Breast epithelium (tissue), 3 donors: ENCODE results near the gene NFXL1.

Source experiments
- CTCF ChIP-seq, 3 donors: fragments of 450-650 bp; IDR thresholded peaks; one replicate each; pipeline ENCODE4 v1.5.1; 2016 to 2017; ENCODE audit warnings: antibody characterized with exemption in 3 of 3, mild to moderate bottlenecking in 3 of 3, moderate library complexity in 3 of 3
- POLR2A ChIP-seq: fragments of 450-650 bp; IDR thresholded peaks from one replicate; pipeline ENCODE4 v1.6.1; 2016; ENCODE audit warnings: antibody characterized with exemption, mild to moderate bottlenecking, moderate library complexity

GRCh38 chr4:47801481-47802002 lies 112.8 kb downstream of the NFXL1 start:
- TF ChIP-seq CTCF (IDR thresholded peaks at IDR 0.05) (no peak), POLR2A (no peak)
